Measurements from ENCODE around the gene SLC26A9.

Gene SLC26A9

DNA sequence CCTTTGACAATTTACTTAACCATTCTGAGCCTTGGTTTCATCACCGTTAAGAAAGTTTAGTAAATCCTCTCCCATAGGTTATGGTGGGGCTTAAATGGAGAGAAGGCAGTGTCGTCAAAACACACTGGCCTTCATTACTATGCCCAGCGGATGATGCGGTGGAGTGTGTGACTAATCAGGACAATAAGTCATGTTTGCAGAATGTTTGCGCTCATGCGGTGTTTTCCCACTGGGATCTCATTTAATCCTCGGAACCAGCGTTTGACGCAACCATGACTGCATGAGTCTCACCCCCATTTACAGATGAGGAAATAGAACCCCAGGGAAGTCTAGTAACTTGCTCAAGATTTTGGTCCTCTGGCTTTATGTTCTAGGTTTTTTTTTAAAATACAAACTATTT, 17.5 kb downstream of the SLC26A9 start (continued):
- TF ChIP-seq, protein P1, sequence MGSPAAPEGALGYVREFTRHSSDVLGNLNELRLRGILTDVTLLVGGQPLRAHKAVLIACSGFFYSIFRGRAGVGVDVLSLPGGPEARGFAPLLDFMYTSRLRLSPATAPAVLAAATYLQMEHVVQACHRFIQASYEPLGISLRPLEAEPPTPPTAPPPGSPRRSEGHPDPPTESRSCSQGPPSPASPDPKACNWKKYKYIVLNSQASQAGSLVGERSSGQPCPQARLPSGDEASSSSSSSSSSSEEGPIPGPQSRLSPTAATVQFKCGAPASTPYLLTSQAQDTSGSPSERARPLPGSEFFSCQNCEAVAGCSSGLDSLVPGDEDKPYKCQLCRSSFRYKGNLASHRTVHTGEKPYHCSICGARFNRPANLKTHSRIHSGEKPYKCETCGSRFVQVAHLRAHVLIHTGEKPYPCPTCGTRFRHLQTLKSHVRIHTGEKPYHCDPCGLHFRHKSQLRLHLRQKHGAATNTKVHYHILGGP (tag by site-specific recombination; IDR thresholded peaks at IDR 0.05) = no peak
- peak; percentile 97 for TF ChIP-seq ZNF629 (tag by site-specific recombination; IDR thresholded peaks at IDR 0.05)
- TF ChIP-seq, protein P2, sequence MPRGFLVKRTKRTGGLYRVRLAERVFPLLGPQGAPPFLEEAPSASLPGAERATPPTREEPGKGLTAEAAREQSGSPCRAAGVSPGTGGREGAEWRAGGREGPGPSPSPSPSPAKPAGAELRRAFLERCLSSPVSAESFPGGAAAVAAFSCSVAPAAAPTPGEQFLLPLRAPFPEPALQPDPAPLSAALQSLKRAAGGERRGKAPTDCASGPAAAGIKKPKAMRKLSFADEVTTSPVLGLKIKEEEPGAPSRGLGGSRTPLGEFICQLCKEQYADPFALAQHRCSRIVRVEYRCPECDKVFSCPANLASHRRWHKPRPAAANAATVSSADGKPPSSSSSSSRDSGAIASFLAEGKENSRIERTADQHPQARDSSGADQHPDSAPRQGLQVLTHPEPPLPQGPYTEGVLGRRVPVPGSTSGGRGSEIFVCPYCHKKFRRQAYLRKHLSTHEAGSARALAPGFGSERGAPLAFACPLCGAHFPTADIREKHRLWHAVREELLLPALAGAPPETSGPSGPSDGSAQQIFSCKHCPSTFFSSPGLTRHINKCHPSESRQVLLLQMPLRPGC (tag by site-specific recombination; IDR thresholded peaks at IDR 0.05) = peak; percentile 89
- no peak for TF ChIP-seq ZNF426 (tag by site-specific recombination; IDR thresholded peaks at IDR 0.05)
- no peak for TF ChIP-seq ZNF768 (tag by site-specific recombination; IDR thresholded peaks at IDR 0.05)
- TF ChIP-seq ZNF324 (tag by site-specific recombination; IDR thresholded peaks at IDR 0.05) = no peak
- TF ChIP-seq KLF8 (tag by site-specific recombination; IDR thresholded peaks at IDR 0.05) = no peak
- no peak for TF ChIP-seq ZNF658 (tag by site-specific recombination; IDR thresholded peaks at IDR 0.05)
- TF ChIP-seq ZBTB21 (tag by site-specific recombination; IDR thresholded peaks at IDR 0.05) = peak; percentile 94
- TF ChIP-seq ZNF561 (tag by site-specific recombination; IDR thresholded peaks at IDR 0.05; ENCODE audit: borderline replicate concordance) = 0 out of 2 replicates have a peak, but pooled peaks have one; percentile 19
- TF ChIP-seq, protein P3, sequence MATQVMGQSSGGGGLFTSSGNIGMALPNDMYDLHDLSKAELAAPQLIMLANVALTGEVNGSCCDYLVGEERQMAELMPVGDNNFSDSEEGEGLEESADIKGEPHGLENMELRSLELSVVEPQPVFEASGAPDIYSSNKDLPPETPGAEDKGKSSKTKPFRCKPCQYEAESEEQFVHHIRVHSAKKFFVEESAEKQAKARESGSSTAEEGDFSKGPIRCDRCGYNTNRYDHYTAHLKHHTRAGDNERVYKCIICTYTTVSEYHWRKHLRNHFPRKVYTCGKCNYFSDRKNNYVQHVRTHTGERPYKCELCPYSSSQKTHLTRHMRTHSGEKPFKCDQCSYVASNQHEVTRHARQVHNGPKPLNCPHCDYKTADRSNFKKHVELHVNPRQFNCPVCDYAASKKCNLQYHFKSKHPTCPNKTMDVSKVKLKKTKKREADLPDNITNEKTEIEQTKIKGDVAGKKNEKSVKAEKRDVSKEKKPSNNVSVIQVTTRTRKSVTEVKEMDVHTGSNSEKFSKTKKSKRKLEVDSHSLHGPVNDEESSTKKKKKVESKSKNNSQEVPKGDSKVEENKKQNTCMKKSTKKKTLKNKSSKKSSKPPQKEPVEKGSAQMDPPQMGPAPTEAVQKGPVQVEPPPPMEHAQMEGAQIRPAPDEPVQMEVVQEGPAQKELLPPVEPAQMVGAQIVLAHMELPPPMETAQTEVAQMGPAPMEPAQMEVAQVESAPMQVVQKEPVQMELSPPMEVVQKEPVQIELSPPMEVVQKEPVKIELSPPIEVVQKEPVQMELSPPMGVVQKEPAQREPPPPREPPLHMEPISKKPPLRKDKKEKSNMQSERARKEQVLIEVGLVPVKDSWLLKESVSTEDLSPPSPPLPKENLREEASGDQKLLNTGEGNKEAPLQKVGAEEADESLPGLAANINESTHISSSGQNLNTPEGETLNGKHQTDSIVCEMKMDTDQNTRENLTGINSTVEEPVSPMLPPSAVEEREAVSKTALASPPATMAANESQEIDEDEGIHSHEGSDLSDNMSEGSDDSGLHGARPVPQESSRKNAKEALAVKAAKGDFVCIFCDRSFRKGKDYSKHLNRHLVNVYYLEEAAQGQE (tag by site-specific recombination; IDR thresholded peaks at IDR 0.05) = no peak
- TF ChIP-seq, protein P4, sequence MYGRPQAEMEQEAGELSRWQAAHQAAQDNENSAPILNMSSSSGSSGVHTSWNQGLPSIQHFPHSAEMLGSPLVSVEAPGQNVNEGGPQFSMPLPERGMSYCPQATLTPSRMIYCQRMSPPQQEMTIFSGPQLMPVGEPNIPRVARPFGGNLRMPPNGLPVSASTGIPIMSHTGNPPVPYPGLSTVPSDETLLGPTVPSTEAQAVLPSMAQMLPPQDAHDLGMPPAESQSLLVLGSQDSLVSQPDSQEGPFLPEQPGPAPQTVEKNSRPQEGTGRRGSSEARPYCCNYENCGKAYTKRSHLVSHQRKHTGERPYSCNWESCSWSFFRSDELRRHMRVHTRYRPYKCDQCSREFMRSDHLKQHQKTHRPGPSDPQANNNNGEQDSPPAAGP (tag by site-specific recombination; IDR thresholded peaks at IDR 0.05) = peak; percentile 73; the same call in 1 of the 2 replicates
- TF ChIP-seq FEZF1 (tag by site-specific recombination; IDR thresholded peaks at IDR 0.05) = 0 out of 2 replicates have a peak, but pooled peaks have one; percentile 27
- TF ChIP-seq, protein P5, sequence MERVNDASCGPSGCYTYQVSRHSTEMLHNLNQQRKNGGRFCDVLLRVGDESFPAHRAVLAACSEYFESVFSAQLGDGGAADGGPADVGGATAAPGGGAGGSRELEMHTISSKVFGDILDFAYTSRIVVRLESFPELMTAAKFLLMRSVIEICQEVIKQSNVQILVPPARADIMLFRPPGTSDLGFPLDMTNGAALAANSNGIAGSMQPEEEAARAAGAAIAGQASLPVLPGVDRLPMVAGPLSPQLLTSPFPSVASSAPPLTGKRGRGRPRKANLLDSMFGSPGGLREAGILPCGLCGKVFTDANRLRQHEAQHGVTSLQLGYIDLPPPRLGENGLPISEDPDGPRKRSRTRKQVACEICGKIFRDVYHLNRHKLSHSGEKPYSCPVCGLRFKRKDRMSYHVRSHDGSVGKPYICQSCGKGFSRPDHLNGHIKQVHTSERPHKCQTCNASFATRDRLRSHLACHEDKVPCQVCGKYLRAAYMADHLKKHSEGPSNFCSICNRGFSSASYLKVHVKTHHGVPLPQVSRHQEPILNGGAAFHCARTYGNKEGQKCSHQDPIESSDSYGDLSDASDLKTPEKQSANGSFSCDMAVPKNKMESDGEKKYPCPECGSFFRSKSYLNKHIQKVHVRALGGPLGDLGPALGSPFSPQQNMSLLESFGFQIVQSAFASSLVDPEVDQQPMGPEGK (tag by site-specific recombination; IDR thresholded peaks at IDR 0.05) = peak; percentile 42
- peak; percentile 88 for TF ChIP-seq ZNF600 (tag by site-specific recombination; IDR thresholded peaks at IDR 0.05)
- TF ChIP-seq SP2 (tag by site-specific recombination; IDR thresholded peaks at IDR 0.05) = no peak
- 0 out of 2 replicates have a peak, but pooled peaks have one; percentile 27 for TF ChIP-seq WT1 (tag by site-specific recombination; IDR thresholded peaks at IDR 0.05)
- peak; percentile 74 for TF ChIP-seq ZEB2 (tag by site-specific recombination; IDR thresholded peaks at IDR 0.05)
- TF ChIP-seq, protein P6, sequence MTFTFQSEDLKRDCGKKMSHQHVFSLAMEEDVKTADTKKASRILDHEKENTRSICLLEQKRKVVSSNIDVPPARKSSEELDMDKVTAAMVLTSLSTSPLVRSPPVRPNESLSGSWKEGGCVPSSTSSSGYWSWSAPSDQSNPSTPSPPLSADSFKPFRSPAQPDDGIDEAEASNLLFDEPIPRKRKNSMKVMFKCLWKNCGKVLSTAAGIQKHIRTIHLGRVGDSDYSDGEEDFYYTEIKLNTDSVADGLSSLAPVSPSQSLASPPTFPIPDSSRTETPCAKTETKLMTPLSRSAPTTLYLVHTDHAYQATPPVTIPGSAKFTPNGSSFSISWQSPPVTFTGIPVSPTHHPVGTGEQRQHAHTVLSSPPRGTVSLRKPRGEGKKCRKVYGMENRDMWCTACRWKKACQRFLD (tag by site-specific recombination; IDR thresholded peaks at IDR 0.05) = no peak
- TF ChIP-seq ZNF677 (tag by site-specific recombination; IDR thresholded peaks at IDR 0.05) = no peak
- no peak for TF ChIP-seq KLF16 (tag by site-specific recombination; IDR thresholded peaks at IDR 0.05)
- TF ChIP-seq GLI2 (tag by site-specific recombination; IDR thresholded peaks at IDR 0.05; ENCODE audit: borderline replicate concordance, low read depth) = no peak
- TF ChIP-seq, protein P7, sequence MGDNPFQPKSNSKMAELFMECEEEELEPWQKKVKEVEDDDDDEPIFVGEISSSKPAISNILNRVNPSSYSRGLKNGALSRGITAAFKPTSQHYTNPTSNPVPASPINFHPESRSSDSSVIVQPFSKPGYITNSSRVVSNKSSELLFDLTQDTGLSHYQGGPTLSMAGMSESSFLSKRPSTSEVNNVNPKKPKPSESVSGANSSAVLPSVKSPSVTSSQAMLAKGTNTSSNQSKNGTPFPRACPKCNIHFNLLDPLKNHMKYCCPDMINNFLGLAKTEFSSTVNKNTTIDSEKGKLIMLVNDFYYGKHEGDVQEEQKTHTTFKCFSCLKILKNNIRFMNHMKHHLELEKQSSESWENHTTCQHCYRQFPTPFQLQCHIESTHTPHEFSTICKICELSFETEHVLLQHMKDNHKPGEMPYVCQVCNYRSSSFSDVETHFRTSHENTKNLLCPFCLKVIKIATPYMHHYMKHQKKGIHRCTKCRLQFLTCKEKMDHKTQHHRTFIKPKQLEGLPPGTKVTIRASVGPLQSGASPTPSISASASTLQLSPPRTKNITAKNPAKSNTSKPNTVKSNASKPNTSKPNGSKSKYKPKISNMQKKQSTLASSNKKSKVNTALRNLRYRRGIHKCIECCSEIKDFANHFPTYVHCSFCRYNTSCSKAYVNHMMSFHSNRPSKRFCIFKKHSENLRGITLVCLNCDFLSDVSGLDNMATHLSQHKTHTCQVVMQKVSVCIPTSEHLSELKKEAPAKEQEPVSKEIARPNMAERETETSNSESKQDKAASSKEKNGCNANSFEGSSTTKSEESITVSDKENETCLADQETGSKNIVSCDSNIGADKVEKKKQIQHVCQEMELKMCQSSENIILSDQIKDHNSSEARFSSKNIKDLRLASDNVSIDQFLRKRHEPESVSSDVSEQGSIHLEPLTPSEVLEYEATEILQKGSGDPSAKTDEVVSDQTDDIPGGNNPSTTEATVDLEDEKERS (tag by site-specific recombination; IDR thresholded peaks at IDR 0.05) = no peak
- TF ChIP-seq ZNF221 (tag by site-specific recombination; IDR thresholded peaks at IDR 0.05; ENCODE audit: borderline replicate concordance) = no peak
- no peak for TF ChIP-seq ZNF776 (tag by site-specific recombination; IDR thresholded peaks at IDR 0.05; ENCODE audit: borderline replicate concordance)
- no peak for TF ChIP-seq ZNF155 (tag by site-specific recombination; IDR thresholded peaks at IDR 0.05)
- TF ChIP-seq YY1 (tag by site-specific recombination; IDR thresholded peaks at IDR 0.05) = no peak
